ENCODE measurements around the gene COG8. TPM values are rescaled to one million over a fixed set of nuclear protein-coding genes. Genes with fewer than 3 reads are reported as not detected.
"Not testable (repeated sequence)": the region's sequence is repeated elsewhere in the genome, so short reads cannot be mapped to it uniquely, and the experiment has no call there.

COG8 gene
- total and polyA plus RNA-seq, 4 donors, result 11.2 to 37.4 (median 24.2) TPM

GRCh38 chr16:69364088-69364487, 24.7 kb upstream of the COG8 start:
- no peak overlapping the region for H3K9ac ChIP-seq (ENCODE audit: low read depth in 1 of 2, low read length in 2 of 2)
- no peak overlapping the region for H3K4me3 ChIP-seq (ENCODE audit: low read depth in 1 of 3, low read length in 3 of 3)
- H3K27ac ChIP-seq (ENCODE audit: low read depth in 1 of 2, low read length in 2 of 2), result no peak overlapping the region
- no peak for DNase-seq (ENCODE audit: low spot score)
- no peaks in the 10 kb centered on the region for H3K4me1 ChIP-seq (ENCODE audit: control insufficient read depth in 4 of 4, insufficient read depth in 4 of 4, low read length in 3 of 4)
- 97% methylated on average over 2 of the region's 2 CpGs for WGBS
- H3K27me3 ChIP-seq (ENCODE audit: control insufficient read depth in 4 of 4, insufficient read depth in 4 of 4, low read length in 3 of 4), result no peaks in the 10 kb centered on the region
- peaks cover 9 to 53% (median 34%) of the 10 kb centered on the region in 4 donors for H3K36me3 ChIP-seq (ENCODE audit: control insufficient read depth in 4 of 4, insufficient read depth in 3 of 4, low read depth in 1 of 4, low read length in 3 of 4)
- no peak for TF ChIP-seq HNF4G (IDR thresholded peaks at IDR 0.05)
- TF ChIP-seq, protein P1, sequence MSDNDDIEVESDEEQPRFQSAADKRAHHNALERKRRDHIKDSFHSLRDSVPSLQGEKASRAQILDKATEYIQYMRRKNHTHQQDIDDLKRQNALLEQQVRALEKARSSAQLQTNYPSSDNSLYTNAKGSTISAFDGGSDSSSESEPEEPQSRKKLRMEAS (IDR thresholded peaks at IDR 0.05), result no peak
- no peak for TF ChIP-seq ATF3 (IDR thresholded peaks at IDR 0.05)
- TF ChIP-seq NR2F2 (IDR thresholded peaks at IDR 0.05), result no peak
- no peaks in the 10 kb centered on the region for H3K9me3 ChIP-seq (ENCODE audit: control insufficient read depth in 4 of 4, low read length in 3 of 4)

DNA sequence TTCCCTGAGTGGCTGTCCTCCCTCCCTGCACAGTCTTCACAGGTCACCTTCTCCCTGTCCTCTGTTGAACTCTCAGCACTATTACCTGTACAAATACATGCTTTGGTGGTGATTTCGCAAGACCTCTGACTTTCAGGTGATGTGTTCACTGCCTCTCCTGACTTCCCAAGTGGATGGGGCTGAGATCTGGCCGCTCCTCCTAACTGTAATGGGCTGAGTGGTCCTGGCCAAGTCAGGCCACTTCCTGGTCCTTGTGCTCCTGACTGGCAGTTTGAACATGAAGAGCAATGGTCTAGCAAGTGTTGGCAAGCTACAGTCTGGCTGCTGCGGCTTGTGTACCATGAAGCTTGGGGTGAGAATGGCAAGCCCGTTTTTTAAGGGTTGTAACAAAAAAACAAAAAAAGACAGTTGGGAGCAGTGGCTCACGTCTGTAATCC, 23.9 kb upstream of the COG8 start:
- no peaks in the 10 kb centered on the region for H3K9me3 ChIP-seq (ENCODE audit: control insufficient read depth in 4 of 4, low read length in 3 of 4)
- no peak overlapping the region for H3K4me3 ChIP-seq (ENCODE audit: low read depth in 1 of 3, low read length in 3 of 3)
- DNase-seq (ENCODE audit: low spot score), result no peak
- 89% methylated on average over 5 of the region's 5 CpGs for WGBS
- H3K4me1 ChIP-seq (ENCODE audit: control insufficient read depth in 4 of 4, insufficient read depth in 4 of 4, low read length in 3 of 4), result no peaks in the 10 kb centered on the region
- TF ChIP-seq HNF4A (conservative IDR thresholded peaks at IDR 0.05) (no peak), EGR1 (IDR thresholded peaks at IDR 0.05; ENCODE audit: low read depth in 2 of 2) (no peak), FOXA2 (IDR thresholded peaks at IDR 0.05) (no peak), YY1 (IDR thresholded peaks at IDR 0.05) (no peak), ATF3 (IDR thresholded peaks at IDR 0.05) (no peak), JUND (IDR thresholded peaks at IDR 0.05) (no peak), SP1 (IDR thresholded peaks at IDR 0.05) (no peak), TAF1 (conservative IDR thresholded peaks at IDR 0.05) (no peak), NR2F2 (IDR thresholded peaks at IDR 0.05) (no peak), GABPA (IDR thresholded peaks at IDR 0.05 in 1 of 2, conservative IDR thresholded peaks at IDR 0.05 in 1 of 2) (no peak), RXRA (IDR thresholded peaks at IDR 0.05) (no peak), RAD21 (IDR thresholded peaks at IDR 0.05) (no peak), HNF4G (IDR thresholded peaks at IDR 0.05) (no peak), ZBTB33 (IDR thresholded peaks at IDR 0.05) (no peak)
- TF ChIP-seq, protein P1 (IDR thresholded peaks at IDR 0.05), result no peak
- TF ChIP-seq, protein P2, sequence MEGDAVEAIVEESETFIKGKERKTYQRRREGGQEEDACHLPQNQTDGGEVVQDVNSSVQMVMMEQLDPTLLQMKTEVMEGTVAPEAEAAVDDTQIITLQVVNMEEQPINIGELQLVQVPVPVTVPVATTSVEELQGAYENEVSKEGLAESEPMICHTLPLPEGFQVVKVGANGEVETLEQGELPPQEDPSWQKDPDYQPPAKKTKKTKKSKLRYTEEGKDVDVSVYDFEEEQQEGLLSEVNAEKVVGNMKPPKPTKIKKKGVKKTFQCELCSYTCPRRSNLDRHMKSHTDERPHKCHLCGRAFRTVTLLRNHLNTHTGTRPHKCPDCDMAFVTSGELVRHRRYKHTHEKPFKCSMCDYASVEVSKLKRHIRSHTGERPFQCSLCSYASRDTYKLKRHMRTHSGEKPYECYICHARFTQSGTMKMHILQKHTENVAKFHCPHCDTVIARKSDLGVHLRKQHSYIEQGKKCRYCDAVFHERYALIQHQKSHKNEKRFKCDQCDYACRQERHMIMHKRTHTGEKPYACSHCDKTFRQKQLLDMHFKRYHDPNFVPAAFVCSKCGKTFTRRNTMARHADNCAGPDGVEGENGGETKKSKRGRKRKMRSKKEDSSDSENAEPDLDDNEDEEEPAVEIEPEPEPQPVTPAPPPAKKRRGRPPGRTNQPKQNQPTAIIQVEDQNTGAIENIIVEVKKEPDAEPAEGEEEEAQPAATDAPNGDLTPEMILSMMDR (IDR thresholded peaks at IDR 0.05; ENCODE audit: low read depth, low read length, missing input control), result no peak
- TF ChIP-seq, protein P3, sequence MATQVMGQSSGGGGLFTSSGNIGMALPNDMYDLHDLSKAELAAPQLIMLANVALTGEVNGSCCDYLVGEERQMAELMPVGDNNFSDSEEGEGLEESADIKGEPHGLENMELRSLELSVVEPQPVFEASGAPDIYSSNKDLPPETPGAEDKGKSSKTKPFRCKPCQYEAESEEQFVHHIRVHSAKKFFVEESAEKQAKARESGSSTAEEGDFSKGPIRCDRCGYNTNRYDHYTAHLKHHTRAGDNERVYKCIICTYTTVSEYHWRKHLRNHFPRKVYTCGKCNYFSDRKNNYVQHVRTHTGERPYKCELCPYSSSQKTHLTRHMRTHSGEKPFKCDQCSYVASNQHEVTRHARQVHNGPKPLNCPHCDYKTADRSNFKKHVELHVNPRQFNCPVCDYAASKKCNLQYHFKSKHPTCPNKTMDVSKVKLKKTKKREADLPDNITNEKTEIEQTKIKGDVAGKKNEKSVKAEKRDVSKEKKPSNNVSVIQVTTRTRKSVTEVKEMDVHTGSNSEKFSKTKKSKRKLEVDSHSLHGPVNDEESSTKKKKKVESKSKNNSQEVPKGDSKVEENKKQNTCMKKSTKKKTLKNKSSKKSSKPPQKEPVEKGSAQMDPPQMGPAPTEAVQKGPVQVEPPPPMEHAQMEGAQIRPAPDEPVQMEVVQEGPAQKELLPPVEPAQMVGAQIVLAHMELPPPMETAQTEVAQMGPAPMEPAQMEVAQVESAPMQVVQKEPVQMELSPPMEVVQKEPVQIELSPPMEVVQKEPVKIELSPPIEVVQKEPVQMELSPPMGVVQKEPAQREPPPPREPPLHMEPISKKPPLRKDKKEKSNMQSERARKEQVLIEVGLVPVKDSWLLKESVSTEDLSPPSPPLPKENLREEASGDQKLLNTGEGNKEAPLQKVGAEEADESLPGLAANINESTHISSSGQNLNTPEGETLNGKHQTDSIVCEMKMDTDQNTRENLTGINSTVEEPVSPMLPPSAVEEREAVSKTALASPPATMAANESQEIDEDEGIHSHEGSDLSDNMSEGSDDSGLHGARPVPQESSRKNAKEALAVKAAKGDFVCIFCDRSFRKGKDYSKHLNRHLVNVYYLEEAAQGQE (IDR thresholded peaks at IDR 0.05), result no peak
- no peak overlapping the region for H3K9ac ChIP-seq (ENCODE audit: low read depth in 1 of 2, low read length in 2 of 2)
- no peak overlapping the region for H3K27ac ChIP-seq (ENCODE audit: low read depth in 1 of 2, low read length in 2 of 2)
- peaks cover 9 to 48% (median 31%) of the 10 kb centered on the region in 4 donors for H3K36me3 ChIP-seq (ENCODE audit: control insufficient read depth in 4 of 4, insufficient read depth in 3 of 4, low read depth in 1 of 4, low read length in 3 of 4)
- no peaks in the 10 kb centered on the region for H3K27me3 ChIP-seq (ENCODE audit: control insufficient read depth in 4 of 4, insufficient read depth in 4 of 4, low read length in 3 of 4)

DNA sequence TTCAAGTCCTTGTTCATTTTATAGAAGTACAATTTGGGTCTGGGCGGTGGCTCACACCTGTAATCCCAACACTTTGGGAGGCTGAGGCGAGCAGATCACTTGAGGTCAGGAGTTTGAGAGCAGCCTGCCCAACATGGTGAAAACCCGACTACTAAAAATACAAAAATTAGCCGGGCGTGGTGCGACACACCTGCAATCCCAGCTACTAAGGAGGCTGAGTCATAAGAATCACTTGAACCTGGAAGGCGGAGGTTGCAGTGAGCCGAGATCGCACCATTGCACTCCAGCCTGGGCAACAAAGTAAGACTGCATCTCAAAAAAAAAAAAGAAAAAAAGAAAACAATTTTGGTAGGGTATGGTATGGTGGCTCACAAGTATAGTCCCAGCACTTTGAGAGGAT, 20.7 kb upstream of the COG8 start:
- not testable (repeated sequence) for DNase-seq (ENCODE audit: low spot score); H3K4me3 ChIP-seq (ENCODE audit: low read depth in 1 of 3, low read length in 3 of 3); H3K27ac ChIP-seq (ENCODE audit: low read depth in 1 of 2, low read length in 2 of 2); H3K9me3 ChIP-seq (ENCODE audit: control insufficient read depth in 4 of 4, low read length in 3 of 4); H3K4me1 ChIP-seq (ENCODE audit: control insufficient read depth in 4 of 4, insufficient read depth in 4 of 4, low read length in 3 of 4); H3K9ac ChIP-seq (ENCODE audit: low read depth in 1 of 2, low read length in 2 of 2); H3K27me3 ChIP-seq (ENCODE audit: control insufficient read depth in 4 of 4, insufficient read depth in 4 of 4, low read length in 3 of 4)
- peaks cover 2 to 37% (median 26%) of the 10 kb centered on the region in 4 donors for H3K36me3 ChIP-seq (ENCODE audit: control insufficient read depth in 4 of 4, insufficient read depth in 3 of 4, low read depth in 1 of 4, low read length in 3 of 4)
- WGBS, result 94% methylated on average over 9 of the region's 9 CpGs
